Astrocyte (in vitro differentiated cells and primary cell): ENCODE measurements around the gene SMR3B. TPM values are rescaled to one million over a fixed set of nuclear protein-coding genes. Genes with fewer than 3 reads are reported as not detected.

ENCODE experiments used
- DNase-seq: peaks from one replicate; pipeline ENCODE4 v3.0.0-alpha.2; 2010; ENCODE audit warnings: low read depth
- FAIRE-seq: peaks from 2 replicates; lab custom pipeline; 2011; peaks lifted over from hg19 to GRCh38; lab: Jason Lieb, UNC
- H2AFZ ChIP-seq: 2 replicates; pipeline ENCODE4 v1.6.0; 2012; ENCODE audit warnings: low read depth, low read length, inconsistent platforms
- H3K27ac ChIP-seq: 2 replicates; pipeline ENCODE4 v1.5.1; 2011; ENCODE audit warnings: low read depth, low read length, inconsistent platforms
- H3K27me3 ChIP-seq: 2 replicates; pipeline ENCODE4 v1.6.0; 2011; ENCODE audit warnings: low read length, inconsistent platforms; ENCODE audit not compliant: insufficient read depth
- H3K36me3 ChIP-seq: 2 replicates; pipeline ENCODE4 v1.5.1; 2011; ENCODE audit warnings: low read length, inconsistent platforms; ENCODE audit not compliant: insufficient read depth
- H3K4me1 ChIP-seq: 2 replicates; pipeline ENCODE4 v1.5.1; 2011; ENCODE audit warnings: low read length, inconsistent platforms; ENCODE audit not compliant: insufficient read depth
- H3K4me2 ChIP-seq: 2 replicates; pipeline ENCODE4 v1.6.0; 2012; ENCODE audit warnings: low read length, inconsistent platforms
- H3K4me3 ChIP-seq: 2 replicates; pipeline ENCODE4 v1.5.1; 2011; ENCODE audit warnings: low read depth, mild to moderate bottlenecking, low read length, inconsistent platforms; ENCODE audit not compliant: insufficient read depth
- H3K79me2 ChIP-seq: 2 replicates; pipeline ENCODE4 v1.6.0; 2012; ENCODE audit warnings: mild to moderate bottlenecking, low read length, inconsistent platforms; ENCODE audit not compliant: insufficient read depth
- H3K9ac ChIP-seq: 2 replicates; pipeline ENCODE4 v1.6.0; 2012; ENCODE audit warnings: mild to moderate bottlenecking, low read length, inconsistent platforms
- H3K9me3 ChIP-seq: 2 replicates; pipeline ENCODE4 v1.5.1; 2012; ENCODE audit warnings: low read depth, mild to moderate bottlenecking, low read length, inconsistent platforms; ENCODE audit not compliant: insufficient read depth
- H4K20me1 ChIP-seq: 2 replicates; pipeline ENCODE4 v1.6.0; 2012; ENCODE audit warnings: low read length, inconsistent platforms; ENCODE audit not compliant: insufficient read depth
- H3K27ac Mint-ChIP-seq: one replicate; pipeline ENCODE4 v1.8.0; 2021; ENCODE audit warnings: mild to moderate bottlenecking, mixed read lengths; ENCODE audit not compliant: unreplicated experiment
- H3K27me3 Mint-ChIP-seq: one replicate; pipeline ENCODE4 v1.8.0; 2021; ENCODE audit warnings: low read depth, mixed read lengths; ENCODE audit not compliant: unreplicated experiment
- H3K36me3 Mint-ChIP-seq: one replicate; pipeline ENCODE4 v1.8.0; 2021; ENCODE audit warnings: low read depth, mixed read lengths; ENCODE audit not compliant: unreplicated experiment
- H3K4me1 Mint-ChIP-seq: one replicate; pipeline ENCODE4 v1.8.0; 2021; ENCODE audit warnings: low read depth, mixed read lengths; ENCODE audit not compliant: unreplicated experiment
- H3K4me3 Mint-ChIP-seq: one replicate; pipeline ENCODE4 v1.8.0; 2021; ENCODE audit warnings: mild to moderate bottlenecking, moderate library complexity, mixed read lengths; ENCODE audit not compliant: unreplicated experiment
- H3K9me3 Mint-ChIP-seq: one replicate; pipeline ENCODE4 v1.8.0; 2021; ENCODE audit warnings: mild to moderate bottlenecking, mixed read lengths; ENCODE audit not compliant: unreplicated experiment
- CTCF ChIP-seq: IDR thresholded peaks from 2 replicates; pipeline ENCODE4 v1.5.1; 2011; ENCODE audit warnings: low read depth, mild to moderate bottlenecking, inconsistent platforms, low read length, moderate library complexity; ENCODE audit not compliant: insufficient read depth
- EZH2 ChIP-seq: IDR thresholded peaks from 2 replicates; pipeline ENCODE4 v1.6.1; 2012; ENCODE audit warnings: mild to moderate bottlenecking, low read length, inconsistent platforms; ENCODE audit not compliant: insufficient read depth
- total RNA-seq: library from RNA; stranded (reverse); gene quantifications from 2 replicates; pipeline ENCODE4 v1.2.1, GENCODE V29; 2021

Gene SMR3B
- total RNA-seq, 1 donor from 2014 or later = not detected

DNA sequence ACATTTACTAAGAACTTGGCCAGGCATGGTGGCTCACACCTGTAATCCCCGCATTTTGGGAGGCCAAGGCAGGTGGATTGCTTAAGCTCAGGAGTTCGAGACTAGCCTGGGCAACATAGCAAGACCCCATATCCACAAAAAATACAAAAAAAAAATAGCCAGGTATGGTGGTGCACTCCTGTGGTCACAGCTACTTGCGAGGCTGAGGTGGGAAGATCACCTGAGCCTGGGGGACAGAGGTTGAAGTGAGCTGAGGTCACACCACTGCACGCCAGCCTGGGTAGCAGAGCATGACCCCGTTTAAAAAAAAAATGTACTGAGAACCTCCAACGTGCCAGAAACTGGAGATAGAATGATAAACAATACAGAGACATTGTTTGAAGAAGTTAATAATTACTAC, 22.8 kb downstream of the SMR3B start:
- no peak overlapping the region for H2AFZ ChIP-seq
- Mint-ChIP-seq H3K27ac (no peak overlapping the region), H3K27me3 (no peaks in the 10 kb centered on the region), H3K36me3 (no peaks in the 10 kb centered on the region), H3K4me3 (no peak overlapping the region), H3K9me3 (no peaks in the 10 kb centered on the region), H3K4me1 (no peaks in the 10 kb centered on the region)
- no peaks in the 10 kb centered on the region for H3K79me2 ChIP-seq
- no peaks in the 10 kb centered on the region for H3K36me3 ChIP-seq
- no peaks in the 10 kb centered on the region for H3K4me1 ChIP-seq
- FAIRE-seq = no peak
- no peaks in the 10 kb centered on the region for H3K27me3 ChIP-seq
- no peak overlapping the region for H3K9ac ChIP-seq
- no peak for TF ChIP-seq CTCF
- TF ChIP-seq EZH2 = no peak
- no peaks in the 10 kb centered on the region for H4K20me1 ChIP-seq
- no peak overlapping the region for H3K4me3 ChIP-seq
- no peak overlapping the region for H3K27ac ChIP-seq
- no peak overlapping the region for H3K4me2 ChIP-seq
- H3K9me3 ChIP-seq = no peaks in the 10 kb centered on the region
- no peak for DNase-seq

DNA sequence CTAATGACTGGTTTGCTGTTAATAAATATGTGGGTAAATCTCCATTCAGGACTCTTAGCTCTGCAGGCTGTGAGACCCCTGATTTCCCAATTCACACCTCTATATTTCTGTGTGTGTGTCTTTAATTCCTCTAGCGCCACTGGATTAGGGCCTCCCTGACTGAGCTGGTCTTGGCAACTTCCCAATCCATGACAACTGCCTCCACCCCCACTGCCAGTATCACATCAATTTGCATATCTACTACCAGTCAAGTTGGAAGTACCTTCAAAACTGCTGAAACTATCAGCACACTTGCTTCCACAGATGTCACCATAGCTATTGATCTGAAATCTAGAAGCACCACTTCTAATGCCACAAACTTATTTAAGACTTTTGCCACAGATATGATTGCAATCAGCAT, 42.4 kb downstream of the SMR3B start:
- H3K9me3 Mint-ChIP-seq = peaks cover 17% of the 10 kb centered on the region
- Histone ChIP-seq H2AFZ (no peak overlapping the region), H3K27ac (no peak overlapping the region), H3K4me2 (no peak overlapping the region), H3K36me3 (no peaks in the 10 kb centered on the region), H3K4me1 (no peaks in the 10 kb centered on the region), H4K20me1 (no peaks in the 10 kb centered on the region), H3K9ac (no peak overlapping the region), H3K9me3 (no peaks in the 10 kb centered on the region), H3K27me3 (no peaks in the 10 kb centered on the region), H3K4me3 (no peak overlapping the region), H3K79me2 (no peaks in the 10 kb centered on the region)
- H3K4me1 Mint-ChIP-seq = no peaks in the 10 kb centered on the region
- FAIRE-seq (no peak), DNase-seq (no peak)
- TF ChIP-seq CTCF = no peak
- TF ChIP-seq EZH2 = no peak
- no peak overlapping the region for H3K27ac Mint-ChIP-seq
- H3K27me3 Mint-ChIP-seq = no peaks in the 10 kb centered on the region
- H3K4me3 Mint-ChIP-seq = no peak overlapping the region
- H3K36me3 Mint-ChIP-seq = no peaks in the 10 kb centered on the region

DNA sequence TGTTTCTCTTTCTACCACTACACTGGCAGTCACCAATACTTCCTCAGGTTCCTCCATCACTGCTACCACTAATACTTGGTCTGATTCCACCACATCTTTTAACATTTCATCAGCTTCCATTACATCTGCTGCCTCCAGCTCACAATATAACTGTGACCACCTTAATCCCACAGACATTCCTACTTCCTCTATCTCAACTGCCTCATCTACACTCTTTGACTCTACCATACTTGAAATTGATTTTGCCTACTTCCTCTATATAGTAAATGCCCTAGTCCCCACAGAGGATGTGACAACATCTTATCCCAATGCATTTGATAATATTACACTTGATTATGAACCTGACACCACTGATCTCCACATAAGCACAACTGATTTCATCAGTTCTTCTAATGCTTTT, 43.9 kb downstream of the SMR3B start:
- Mint-ChIP-seq H3K9me3 (peaks cover 15% of the 10 kb centered on the region), H3K27me3 (no peaks in the 10 kb centered on the region), H3K36me3 (no peaks in the 10 kb centered on the region), H3K4me1 (no peaks in the 10 kb centered on the region), H3K4me3 (no peak overlapping the region), H3K27ac (no peak overlapping the region)
- H2AFZ ChIP-seq = no peak overlapping the region
- H4K20me1 ChIP-seq = no peaks in the 10 kb centered on the region
- no peaks in the 10 kb centered on the region for H3K27me3 ChIP-seq
- TF ChIP-seq CTCF (no peak), EZH2 (no peak)
- H3K4me1 ChIP-seq = no peaks in the 10 kb centered on the region
- DNase-seq = no peak
- H3K36me3 ChIP-seq = no peaks in the 10 kb centered on the region
- no peak overlapping the region for H3K4me2 ChIP-seq
- H3K4me3 ChIP-seq = no peak overlapping the region
- H3K79me2 ChIP-seq = no peaks in the 10 kb centered on the region
- FAIRE-seq = no peak
- no peak overlapping the region for H3K9ac ChIP-seq
- no peaks in the 10 kb centered on the region for H3K9me3 ChIP-seq
- no peak overlapping the region for H3K27ac ChIP-seq
